Prostate gland (tissue), 2 donors: ENCODE measurements around the gene IFRD2.

Source experiments
- CTCF ChIP-seq, 4 experiments: fragments of 200-600 bp in 2 of 4; fragments of 450-650 bp in 2 of 4; sonication (generic) in 2 of 4; IDR thresholded peaks; 1 replicate in 3 of 4; 2 replicates in 1 of 4; pipeline ENCODE4 v1.5.1; 2016 to 2019; ENCODE audit warnings: antibody characterized with exemption in 4 of 4, mild to moderate bottlenecking in 2 of 4, moderate library complexity in 2 of 4
- POLR2A ChIP-seq: fragments of 450-650 bp; IDR thresholded peaks from one replicate; pipeline ENCODE4 v1.6.1; 2016; ENCODE audit warnings: antibody characterized with exemption, mild to moderate bottlenecking
- POLR2AphosphoS5 ChIP-seq: sonication (generic); formaldehyde crosslinking; IDR thresholded peaks from one replicate; pipeline ENCODE4 v1.6.1; 2017; ENCODE audit warnings: antibody characterized with exemption

GRCh38 chr3:50327943-50328691 is 35.9 kb upstream of the IFRD2 start, which contains the start of gene TUSC2:
- TF ChIP-seq CTCF (IDR thresholded peaks at IDR 0.05) (peak in 2 of 4 experiments; percentile 12 to 32), POLR2A (peak; percentile 69), POLR2AphosphoS5 (peak; percentile 99)
